GM19035 (cell line): ENCODE measurements around the gene CRACR2A.

ENCODE experiments used
- ATAC-seq: cut with Tn5 transposase; IDR thresholded peaks from one replicate; pipeline ENCODE4 v1.9.1; 2021; ENCODE audit not compliant: unreplicated experiment

Gene CRACR2A

DNA sequence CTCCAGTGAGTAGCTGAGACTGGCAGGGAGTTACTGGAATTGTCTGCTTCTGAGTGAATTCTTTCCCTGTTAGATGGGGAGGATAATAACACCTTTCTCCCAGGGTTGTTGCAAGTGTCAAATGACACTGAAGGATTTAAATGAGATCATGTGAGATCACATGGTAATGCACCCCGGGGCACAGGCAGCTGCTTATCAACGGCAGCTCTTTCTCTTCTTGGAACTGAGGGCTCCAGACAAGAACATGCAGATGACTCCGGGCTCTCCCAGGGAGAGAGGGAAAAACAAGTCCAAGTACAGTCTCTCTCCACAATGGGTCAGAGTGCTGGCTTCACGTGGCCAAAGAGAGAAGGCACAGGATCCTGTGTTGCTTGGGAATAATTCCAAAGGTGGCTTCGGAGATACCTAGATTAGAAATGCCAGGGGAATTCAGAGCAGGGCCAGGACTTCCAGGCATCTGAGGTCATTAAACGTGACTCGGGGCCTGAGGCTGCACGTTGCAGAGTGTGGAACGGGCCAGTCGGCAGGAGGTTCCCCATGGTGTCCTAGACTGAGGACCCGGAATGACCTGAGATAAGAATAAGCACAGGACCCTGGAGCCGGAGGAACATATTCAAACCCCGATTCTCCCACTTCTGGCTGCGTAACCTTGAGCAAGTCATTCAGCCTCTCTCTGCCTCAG lies 152.7 kb downstream of the CRACR2A start:
- ATAC-seq = no peak

DNA sequence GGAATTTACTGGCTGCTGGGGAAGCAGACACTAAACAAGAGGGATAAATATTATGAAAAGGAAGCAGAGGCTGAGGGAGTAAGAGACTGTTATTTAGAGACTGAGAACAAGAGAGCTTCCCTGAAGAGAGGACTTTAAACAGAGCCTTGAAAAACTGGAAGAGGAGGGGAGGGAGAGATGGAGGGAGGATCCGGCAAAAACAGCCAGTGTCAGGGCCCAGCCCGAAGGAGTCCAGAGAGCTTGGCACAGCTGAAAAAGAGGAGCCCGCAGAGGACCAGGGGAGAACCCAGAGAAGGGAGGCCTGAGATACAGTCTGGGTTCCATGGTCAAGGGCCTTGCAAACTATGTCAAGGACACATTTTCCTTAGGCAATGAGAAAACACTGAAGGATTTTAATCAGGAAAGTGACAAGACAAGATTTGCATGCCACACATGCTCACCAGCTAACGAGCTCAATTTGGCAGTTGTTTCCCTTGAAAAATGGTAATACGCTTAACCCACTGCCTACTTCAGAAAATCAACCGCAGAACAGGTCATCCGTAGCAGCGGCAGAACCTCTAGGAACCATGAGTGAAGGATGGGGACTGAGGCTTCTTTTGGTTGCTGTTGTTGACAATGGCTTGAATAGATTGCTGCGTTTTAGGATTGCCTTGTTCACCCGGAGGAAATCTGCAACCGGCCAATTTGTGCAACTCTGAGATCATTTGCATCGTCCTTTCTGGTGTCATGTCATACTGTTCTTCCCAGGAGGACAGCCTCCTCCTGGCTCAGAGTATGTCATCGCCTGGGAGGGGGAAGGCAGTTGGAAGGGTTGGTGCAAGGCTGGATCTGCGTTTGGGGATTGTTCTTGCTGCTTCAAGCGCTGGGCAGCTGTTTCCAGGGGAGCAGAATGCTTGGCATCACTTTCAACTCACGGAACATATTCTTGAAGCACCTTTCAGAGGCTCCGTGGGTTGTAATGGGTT lies 153.7 kb downstream of the CRACR2A start:
- no peak for ATAC-seq

DNA sequence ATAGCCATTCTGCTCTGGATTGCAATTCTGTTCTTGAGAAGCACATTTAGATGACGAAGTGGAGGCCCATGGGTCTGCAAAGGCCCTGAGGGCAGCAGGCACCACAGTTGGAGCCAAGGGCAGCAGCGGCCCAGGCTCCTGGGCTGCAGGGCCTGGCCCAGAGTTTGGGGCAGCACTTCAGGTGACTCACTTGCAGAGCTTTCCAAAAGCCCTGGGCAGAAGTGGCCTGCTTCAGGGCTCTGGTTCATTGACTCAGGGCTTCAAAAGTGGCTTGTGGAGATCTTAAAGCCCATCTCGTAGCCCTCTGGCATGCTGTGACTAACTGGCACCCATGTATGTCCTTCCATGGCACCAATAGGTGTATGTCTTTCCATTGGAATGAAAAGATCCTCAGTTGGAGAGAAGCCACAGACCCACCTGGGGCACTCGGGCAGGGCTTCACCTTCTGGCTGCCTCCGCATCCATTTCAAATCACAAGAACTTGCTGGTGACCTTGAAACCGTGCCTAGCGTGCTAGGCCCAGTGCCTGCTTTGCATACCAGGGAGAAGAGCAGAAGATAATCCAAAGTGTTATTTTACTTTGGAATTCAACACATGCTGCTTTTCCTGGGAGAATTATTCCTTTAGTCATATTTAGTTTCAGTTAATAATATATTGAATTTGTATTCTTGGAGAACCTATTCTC lies 155.2 kb downstream of the CRACR2A start:
- no peak for ATAC-seq

DNA sequence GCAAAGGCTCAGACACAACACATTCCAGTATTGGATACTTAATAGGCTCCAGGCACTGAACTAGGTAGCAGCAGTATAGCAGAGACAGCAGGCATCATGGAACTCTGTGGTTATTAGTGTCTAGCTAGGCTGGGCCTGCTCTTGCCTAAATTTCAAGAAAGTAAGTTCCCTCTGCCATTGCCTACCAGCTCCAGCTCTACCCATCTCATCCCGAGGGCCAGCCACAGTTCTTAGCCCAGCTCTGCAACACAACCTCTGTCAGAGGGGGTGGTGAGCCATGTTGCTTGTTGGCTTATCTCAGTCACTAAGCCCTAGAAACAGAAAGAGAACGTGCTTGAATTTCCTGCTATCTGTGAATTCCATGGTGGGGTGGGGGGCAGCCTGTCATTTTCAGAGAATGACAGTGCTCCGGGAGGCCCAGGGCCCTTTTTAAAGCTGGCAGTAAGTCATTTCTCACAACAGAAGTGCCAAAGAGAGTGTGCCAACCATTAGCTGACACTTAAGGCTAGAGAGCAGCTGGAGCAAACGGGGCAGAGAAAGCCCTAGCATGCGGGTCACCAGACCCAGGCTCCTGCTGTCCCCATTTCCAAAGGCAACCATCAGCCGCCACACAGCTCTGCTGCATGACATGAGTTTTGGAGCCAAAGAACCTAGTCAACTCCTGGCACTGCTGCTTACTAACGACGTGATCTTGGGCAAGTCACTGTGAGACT lies 156.1 kb downstream of the CRACR2A start:
- no peak for ATAC-seq

DNA sequence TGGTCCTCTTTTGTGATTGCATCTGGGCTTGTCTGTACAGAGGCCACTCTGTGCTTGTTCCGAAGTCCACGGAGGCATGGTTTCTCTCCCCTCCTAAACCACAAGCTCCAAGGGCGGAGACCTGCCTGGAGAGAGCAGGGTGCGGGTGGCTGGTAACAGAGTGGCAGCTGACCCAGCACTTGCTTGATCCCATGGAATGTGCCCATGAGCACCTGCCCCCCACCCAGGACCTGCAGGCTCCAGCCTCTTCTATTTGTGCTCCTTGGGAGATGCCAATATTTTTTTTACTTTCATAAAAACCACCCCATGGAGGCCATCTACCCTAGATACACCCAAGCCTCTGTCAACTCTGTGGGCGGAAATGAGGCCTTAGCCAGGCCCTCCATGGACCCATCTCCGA lies 157.2 kb downstream of the CRACR2A start:
- no peak for ATAC-seq

DNA sequence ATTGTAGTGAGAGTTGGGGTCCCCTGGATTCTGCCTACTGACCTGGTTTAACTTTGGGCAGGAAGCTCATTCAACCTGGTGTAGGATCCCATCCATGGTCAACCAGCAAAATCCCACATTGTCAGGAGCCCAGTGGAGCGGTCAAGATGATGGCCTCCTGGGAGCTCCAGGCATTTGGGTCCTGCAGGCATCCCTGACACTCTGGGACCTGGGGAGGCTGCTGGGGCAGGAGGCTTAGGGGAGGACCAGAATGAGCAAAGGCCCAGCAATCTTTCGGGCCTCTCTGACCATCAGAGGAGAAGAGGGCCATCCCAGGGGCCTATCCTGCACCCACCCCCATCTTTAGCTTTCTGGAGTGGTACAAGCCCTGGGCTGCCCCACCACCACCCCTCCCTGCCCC lies 157.9 kb downstream of the CRACR2A start:
- ATAC-seq = no peak

DNA sequence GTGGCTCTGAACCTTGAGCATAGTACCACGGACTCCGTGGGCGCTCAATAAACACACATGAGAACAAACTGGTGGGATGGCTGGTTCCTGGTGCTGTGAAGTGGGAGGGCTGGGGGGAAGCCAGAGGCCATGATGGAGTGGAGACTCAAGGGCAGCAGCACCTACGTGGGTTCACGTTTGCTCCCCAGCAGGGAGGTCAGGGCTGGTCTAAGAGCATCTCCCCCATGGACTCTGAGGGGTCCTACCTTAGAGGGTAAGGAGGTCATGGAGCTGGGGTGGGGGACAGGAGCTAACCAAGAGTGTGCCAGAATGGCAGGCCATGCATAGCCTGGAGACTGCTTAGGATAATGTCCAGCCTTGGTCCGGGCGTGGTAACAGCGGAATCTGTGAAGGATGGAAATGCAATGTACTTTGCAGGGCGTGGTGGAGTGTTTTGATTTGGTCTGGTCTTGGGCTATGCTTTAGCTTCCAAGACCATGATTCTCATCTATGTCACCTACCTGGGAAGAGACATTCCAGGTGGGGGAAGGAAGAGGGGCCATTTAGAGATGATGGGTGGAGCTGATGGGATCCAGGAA lies 158.9 kb downstream of the CRACR2A start:
- no peak for ATAC-seq

DNA sequence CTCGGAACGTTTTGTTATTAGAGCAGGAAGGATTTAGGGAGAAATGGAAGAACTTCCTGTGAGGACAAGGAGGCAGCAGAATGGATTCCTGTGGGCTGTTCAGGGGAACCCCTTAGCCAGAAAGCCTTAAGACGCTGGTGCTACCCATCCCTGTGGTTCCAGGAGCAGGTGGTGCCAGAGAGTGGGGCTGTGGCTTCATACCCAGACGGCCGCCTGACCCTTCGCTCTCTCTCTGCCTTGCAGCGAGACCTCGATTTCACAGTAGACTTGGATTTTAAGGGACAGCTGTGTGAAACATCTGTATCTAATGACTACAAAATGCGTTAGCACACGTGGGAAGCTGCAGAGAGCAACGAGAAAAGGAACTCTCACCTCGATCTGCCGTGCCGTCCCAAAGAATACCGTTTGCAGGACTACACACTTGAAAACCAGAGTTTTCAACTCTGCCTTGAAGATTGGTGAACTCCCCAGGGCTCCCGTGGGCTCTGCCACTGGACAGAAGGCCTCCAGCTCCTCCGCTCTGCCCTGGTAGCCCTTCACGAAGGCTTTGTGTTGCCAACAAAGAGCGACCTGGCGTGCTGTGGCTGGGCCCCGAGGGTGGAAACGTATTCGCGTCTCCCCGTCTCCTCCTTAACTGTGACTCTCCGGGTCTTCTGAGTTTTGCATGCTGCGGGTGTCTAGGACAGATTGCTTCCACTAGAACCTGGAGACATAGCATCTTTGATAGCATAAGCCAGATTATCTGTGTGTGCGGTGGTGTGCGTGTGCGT lies 159.9 kb downstream of the CRACR2A start:
- no peak for ATAC-seq

DNA sequence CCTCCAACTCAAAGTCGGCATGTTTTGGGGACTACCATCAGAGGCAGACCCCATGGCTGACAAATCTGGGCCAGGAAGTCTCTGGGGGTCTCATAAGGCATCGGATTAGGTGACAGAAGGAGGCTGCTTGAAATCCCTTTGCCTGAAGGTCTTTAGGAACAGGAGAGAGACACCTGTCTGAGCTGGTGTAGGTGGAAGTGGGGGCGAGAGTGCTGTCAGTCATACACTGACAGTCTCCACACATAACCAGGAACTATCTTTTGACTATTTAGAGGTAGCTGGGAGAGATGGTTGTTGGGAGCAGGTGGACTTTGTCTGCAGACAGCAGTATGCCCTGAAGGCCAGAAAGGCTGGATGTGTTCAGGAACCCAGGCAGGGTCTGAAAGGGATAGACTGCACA lies 163.2 kb downstream of the CRACR2A start:
- no peak for ATAC-seq

DNA sequence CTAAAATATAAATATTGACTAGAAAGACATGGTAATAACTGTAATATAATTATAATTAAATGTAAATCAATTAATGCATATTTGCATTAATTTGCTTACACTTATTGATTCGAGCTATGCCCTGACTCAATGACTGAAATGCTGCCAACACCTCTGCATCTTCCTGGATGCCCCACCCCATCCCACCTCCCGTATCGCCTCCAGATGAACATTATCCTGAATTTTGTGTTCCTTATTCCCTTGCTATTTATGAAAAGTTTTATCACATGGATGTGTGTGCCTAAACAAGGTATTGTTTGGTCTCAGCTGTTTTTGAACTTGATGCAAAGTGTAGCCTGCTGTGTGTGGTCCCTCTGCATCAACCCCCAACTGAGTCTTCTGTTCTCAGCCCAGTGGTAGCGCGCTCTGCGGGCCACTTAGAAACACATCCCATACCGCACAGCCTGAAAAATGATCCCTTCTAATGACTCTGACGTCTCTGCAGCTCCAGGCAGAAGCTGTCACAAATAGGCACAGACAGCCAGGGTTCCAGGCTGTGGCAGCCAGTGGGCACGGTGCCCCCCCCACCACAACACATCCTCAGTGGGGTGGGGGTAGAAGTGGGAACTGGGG lies 165.4 kb downstream of the CRACR2A start:
- no peak for ATAC-seq

DNA sequence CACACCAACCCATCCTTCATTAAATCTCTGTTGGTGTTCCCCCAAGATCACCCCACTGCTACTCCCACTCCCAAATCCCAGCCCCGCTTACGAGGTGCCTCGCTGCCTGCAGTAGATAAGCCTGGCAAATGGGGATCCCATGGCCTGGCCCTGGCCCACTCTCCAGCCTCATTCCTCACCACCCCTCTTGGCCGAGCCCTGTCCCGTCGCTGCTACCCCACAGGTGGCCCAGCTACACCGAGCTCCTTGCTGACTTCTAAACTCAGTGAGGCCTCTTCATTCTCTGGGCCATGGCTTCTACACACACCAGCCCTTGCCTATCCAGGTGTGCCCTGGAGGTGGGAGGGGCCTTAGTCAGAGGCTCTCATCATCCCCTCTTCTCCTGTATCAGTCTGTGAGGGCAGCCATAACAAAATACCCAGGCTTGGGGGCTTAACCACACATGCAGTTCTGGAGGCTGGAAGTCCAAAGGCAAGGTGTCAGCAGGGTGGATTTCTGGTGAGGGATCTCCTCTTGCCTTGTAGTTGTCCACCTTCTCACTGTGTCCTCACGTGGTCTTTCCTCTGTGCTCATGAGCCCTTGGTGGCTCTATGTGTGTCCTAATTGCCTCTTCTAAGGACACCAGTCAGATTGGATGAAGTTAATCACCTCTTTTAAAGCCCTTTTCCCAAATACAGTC lies 169.1 kb downstream of the CRACR2A start:
- no peak for ATAC-seq

DNA sequence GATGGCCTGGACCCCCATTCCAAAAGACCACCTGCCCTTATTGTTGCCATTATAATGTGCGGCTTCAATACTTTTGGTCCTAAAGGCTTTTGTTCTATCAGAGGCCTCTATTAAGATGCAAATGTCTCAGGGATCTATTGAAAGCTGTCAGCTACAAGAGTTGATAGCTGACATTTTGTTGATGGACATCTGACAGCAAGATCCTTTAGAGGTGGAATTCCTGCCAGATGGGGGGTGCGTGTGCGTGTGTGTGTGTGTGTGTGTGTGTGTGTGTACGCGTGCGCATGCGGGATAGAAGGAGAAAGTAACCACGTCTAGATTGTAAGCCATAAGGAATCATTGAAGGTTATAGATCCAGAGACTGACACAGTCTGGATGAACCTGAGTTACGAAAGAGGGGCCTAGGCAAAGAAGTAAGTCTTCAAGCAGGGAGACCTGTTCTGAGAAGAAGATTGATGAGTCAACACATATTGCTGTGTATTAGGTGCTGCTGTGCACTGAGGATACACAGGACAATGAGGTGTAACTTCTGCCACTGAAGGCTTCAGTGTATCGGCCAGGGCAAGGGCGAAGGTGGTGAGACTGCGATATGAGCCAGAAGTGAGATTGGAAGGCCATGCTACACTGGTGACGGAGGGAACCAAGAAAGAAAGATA lies 172.7 kb downstream of the CRACR2A start:
- no peak for ATAC-seq

DNA sequence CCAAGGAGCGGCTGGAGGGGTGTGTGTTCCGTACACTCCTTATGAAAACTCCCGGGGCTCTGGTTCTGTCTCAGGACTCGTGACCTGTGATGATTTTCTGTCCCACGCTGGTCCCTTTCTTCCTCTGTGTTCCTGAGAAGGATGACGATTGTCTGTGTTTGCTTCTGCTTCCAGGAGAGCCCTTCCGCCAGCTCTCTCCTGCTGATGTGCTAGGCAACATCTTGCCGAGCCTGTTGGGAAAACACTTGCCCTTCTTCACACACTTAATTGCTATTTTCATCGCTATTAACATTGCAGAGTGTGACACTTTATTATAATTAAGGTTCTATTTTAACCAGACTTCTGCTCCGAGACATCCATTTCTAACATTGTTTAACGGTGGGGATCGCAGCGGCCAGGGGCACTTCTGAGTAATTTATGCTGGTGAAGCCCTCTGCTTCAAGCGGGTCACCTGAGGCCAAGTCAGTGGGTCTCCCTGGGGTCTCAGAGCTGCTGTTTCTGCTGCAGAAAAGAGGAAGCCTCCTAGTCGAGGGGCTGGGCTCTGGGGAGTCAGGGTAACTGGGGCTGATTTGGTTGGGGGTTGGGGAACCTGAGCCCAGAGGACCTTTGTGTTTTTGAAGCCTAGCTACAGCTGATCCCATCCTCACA lies 173.3 kb downstream of the CRACR2A start:
- ATAC-seq = no peak

DNA sequence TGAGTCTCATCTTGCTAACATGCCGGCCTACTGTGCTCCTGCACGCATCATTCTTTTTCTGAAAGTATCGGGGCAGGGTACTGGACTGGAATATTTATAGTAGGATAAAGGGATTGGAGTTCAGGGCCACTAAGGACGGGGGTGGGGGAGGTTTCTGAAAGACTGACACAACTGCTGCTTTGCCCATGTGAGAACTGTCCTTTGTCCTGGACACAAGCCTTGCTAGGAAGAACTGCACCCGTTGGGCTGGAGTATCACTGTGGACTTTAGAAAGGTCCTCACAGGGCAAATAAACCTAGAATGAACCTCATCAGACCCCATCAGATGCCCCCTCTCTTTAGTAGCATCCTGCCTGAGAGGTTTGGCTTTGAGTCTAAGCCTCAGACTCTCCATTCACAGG lies 174.4 kb downstream of the CRACR2A start:
- no peak for ATAC-seq

DNA sequence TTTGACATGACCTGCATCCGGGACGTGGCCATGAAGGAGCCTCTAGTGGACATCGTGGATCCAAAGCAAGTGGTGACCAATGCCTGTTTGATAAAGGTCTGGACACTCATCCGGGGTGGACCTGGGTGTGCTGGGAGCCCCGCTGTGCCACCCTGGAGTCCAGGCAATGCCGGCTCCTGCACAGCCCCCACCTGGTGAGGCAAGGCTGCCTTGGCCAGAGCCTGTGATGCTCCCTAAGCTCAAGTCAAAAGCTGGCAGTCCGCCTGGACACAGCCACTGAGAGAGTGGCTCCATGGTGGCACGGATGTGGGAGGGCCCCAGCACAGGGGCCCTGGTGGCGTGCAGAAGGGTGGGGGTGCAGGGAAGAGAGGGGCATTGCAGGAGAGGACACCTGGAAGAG lies 176.0 kb downstream of the CRACR2A start:
- ATAC-seq = no peak

DNA sequence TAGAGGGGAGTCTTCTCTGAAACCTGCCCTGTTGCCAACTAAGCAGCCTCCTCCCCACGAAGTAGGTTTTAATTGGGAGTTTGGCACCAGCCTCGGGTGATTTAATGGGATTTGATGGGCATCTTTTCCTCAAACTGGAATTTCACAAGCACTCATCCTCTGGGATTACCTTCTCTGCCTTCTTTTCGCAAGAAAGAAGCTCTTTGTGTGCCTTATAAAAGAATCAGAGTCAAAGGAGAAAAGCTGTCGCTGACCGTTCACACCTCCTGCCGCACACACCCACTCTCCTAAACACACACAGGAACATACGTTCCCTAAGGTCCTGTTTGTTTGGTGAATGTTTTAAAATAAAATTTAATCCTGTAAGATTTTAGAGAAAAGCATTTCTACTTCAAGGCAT lies 177.9 kb downstream of the CRACR2A start:
- ATAC-seq = no peak

DNA sequence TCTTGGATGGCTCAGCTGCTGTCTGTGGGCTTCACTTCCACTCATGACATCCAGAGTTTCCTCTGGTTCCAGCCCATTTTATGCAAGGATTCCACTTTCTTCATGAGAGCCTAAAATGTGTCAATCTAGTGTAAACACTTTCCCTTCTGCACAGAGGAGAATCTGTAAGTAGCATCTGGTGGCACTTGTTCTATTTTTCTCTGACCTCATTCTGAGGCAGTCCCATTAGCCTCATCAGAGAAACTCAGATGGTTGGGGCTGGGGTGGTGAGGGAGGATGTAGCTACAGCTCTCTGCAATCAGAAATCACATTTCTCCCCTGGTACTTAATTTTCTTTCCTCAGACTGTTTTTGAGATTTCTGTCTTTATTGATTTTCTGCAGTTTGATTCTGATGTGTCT lies 180.3 kb downstream of the CRACR2A start:
- ATAC-seq = no peak

DNA sequence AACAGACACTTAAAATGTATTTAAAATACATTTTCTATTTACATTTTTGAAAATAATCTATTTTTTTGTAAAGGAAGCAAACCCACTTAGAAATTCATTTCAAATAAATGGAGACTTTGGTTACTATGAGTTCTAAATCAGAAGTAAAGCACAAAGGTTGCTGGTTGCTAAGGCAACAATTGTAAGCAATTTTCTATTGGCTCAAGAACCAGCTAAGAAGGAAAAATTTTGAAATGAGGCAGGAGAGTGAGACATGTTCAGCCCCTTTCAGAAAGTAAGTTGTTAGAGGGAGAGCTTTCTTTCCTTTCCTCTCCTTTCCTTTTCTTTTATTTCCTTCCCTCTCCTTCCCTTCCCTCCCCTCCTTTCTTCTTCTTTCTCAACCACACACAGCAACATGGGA lies 181.2 kb downstream of the CRACR2A start:
- no peak for ATAC-seq
